ENCODE results near the gene SH3RF1.

- TF ChIP-seq CTCF (IDR thresholded peaks at IDR 0.05) (no peak), POLR2AphosphoS5 (IDR thresholded peaks at IDR 0.05) (no peak), POLR2A (IDR thresholded peaks at IDR 0.05) (no peak), EP300 (IDR thresholded peaks at IDR 0.05) (no peak)
Measured at GRCh38 chr4:169119536-169119935, 151.2 kb downstream of the SH3RF1 start.

Measured in sigmoid colon (tissue), 4 donors.